ENCODE data around the gene ZNF385D.

DNA sequence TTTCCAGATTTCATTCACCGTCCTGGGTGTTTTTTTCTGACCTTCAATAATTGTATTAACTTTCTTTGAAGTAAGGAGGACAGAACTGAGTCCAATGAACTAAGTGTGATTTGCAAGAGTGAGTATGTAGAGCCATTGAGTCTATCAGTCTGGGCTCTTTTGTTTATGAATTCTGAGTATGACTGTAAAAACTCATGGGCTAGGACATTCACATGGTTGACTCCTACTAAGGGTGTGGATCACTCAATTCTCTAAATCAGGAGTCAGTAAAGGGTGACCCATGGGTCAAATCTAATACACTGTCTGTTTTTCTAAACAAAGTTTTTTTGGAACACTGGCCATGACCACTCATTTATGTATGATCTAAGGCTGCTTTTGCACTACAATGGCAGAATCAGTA, 269.0 kb downstream of the ZNF385D start:
- TF ChIP-seq POLR2A (IDR thresholded peaks at IDR 0.05) (no peak), EP300 (IDR thresholded peaks at IDR 0.05) (no peak)
